HCT116 (cell line): Measurements from ENCODE around the gene LRRN3.

Source experiments
- CTCF ChIP-seq, 3 experiments: fragments of 200-600 bp in 1 of 3; sonication (generic) in 1 of 3; IDR thresholded peaks in 2 of 3; conservative IDR thresholded peaks in 1 of 3; 2 replicates each; pipeline ENCODE4 v1.5.1; 2012 to 2017; ENCODE audit warnings: low read depth in 2 of 3, low read length in 2 of 3, antibody characterized with exemption in 1 of 3, borderline replicate concordance in 1 of 3, control low read depth in 1 of 3, mild to moderate bottlenecking in 1 of 3, mixed read lengths in 1 of 3, mixed run types in 1 of 3, moderate library complexity in 1 of 3; ENCODE audit not compliant: insufficient read depth in 1 of 3
- EZH2 ChIP-seq: fragments of 200-600 bp; sonication (generic); IDR thresholded peaks from 2 replicates; pipeline ENCODE4 v1.6.1; 2017; ENCODE audit warnings: antibody characterized with exemption, mixed run types
- FOSL1 ChIP-seq: IDR thresholded peaks from 2 replicates; pipeline ENCODE4 v1.6.1; 2012; ENCODE audit warnings: low read depth
- POLR2A ChIP-seq: IDR thresholded peaks from 2 replicates; pipeline ENCODE4 v1.7.0; 2011; ENCODE audit warnings: borderline replicate concordance; ENCODE audit not compliant: insufficient read depth, insufficient read length; ENCODE audit errors: extremely low read depth
- RAD21 ChIP-seq: IDR thresholded peaks from 2 replicates; pipeline ENCODE4 v1.6.1; 2012; ENCODE audit warnings: low read depth, mild to moderate bottlenecking
- REST ChIP-seq: IDR thresholded peaks from 2 replicates; pipeline ENCODE4 v1.6.1; 2012; ENCODE audit warnings: low read depth
- TCF7L2 ChIP-seq: IDR thresholded peaks from 2 replicates; pipeline ENCODE4 v1.7.0; 2011; ENCODE audit warnings: borderline replicate concordance, inconsistent platforms; ENCODE audit not compliant: insufficient read depth, insufficient read length; ENCODE audit errors: extremely low read depth
- YY1 ChIP-seq: IDR thresholded peaks from 2 replicates; pipeline ENCODE4 v1.6.1; 2011; ENCODE audit warnings: low read length, low read depth, moderate library complexity, mild to moderate bottlenecking; ENCODE audit not compliant: insufficient replicate concordance; ENCODE audit errors: extremely low read depth

- no peak for TF ChIP-seq CTCF (IDR thresholded peaks at IDR 0.05 in 2 of 3, conservative IDR thresholded peaks at IDR 0.05 in 1 of 3; ENCODE audit: borderline replicate concordance in 1 of 3, insufficient read depth in 1 of 3, low read depth in 2 of 3, low read length in 2 of 3)
- no peak for TF ChIP-seq EZH2
- TF ChIP-seq RAD21 = no peak
- TF ChIP-seq TCF7L2 = no peak
- TF ChIP-seq REST = no peak
- no peak for TF ChIP-seq FOSL1
- TF ChIP-seq YY1 = no peak
- TF ChIP-seq POLR2A = no peak
Measured at GRCh38 chr7:111112439-111112838, 21.5 kb downstream of the LRRN3 start.
